Retinal pigment epithelial cell (primary cell): Measurements from ENCODE around the gene MPRIP.

ENCODE experiments used
- DNase-seq: peaks from one replicate; pipeline ENCODE4 v3.0.0-alpha.2; 2010; ENCODE audit warnings: low read depth
- H3K4me3 ChIP-seq: 2 replicates; pipeline ENCODE4 v1.5.1; 2011; ENCODE audit warnings: mild to moderate bottlenecking, low read length, control low read depth, moderate library complexity
- CTCF ChIP-seq: conservative IDR thresholded peaks from 2 replicates; pipeline ENCODE4 v1.5.1; 2011; ENCODE audit warnings: low read depth, low read length, control low read depth, inconsistent platforms

The MPRIP gene

DNA sequence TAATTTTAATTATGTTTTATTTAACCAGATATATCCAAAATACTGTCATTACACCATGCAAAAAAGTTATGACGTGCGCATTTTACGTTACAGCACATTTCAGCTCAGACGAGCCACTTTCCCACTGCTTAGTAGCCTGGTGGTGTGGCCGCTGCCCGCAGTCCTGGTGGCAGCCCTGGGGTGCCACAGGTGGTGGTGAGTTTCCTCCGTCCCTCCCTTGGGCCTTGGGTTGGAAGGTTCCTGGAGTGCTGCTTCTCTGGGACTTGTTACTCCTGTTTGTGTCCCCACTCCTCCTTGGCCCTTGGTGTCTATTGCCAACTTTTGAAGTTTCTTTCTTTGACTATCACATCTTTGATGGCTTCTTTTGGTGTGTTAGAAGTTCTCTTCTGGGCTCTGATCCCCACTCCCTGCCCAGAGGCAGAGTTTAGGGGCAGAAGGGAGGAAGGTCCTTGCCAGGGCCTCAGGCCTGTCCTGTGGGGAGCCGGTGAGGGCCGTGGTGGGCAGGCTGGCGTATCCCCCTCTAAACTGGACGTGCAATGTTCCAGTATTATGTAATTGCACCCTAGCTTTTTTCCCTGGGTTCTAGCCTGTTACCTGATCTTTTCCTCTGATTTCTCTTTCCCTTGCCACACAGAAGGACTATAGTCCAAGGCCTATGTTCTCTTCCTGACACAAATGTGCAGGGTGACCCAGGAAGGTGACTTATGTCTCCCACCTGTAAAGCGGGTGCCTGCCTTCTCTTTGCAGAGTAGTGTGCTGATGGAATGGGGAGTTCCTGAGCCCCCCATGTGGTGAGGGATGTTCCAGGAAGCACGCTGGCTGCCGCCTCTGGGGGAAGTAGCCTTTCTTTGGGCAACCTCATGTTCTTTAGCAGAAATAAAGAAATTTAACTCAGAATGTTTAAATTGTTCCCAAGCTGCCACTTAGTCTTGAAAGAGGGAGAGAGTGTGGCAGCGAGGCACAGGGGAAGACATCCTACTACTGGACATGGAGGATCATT lies 8.4 kb downstream of the MPRIP start:
- H3K4me3 ChIP-seq = no peak overlapping the region
- no peak for TF ChIP-seq CTCF
- DNase-seq = no peak

- no peak for DNase-seq
- TF ChIP-seq CTCF = no peak
- H3K4me3 ChIP-seq = no peak overlapping the region
These were observed 9.1 kb downstream of the MPRIP start for GRCh38 chr17:17051380-17051779.

DNA sequence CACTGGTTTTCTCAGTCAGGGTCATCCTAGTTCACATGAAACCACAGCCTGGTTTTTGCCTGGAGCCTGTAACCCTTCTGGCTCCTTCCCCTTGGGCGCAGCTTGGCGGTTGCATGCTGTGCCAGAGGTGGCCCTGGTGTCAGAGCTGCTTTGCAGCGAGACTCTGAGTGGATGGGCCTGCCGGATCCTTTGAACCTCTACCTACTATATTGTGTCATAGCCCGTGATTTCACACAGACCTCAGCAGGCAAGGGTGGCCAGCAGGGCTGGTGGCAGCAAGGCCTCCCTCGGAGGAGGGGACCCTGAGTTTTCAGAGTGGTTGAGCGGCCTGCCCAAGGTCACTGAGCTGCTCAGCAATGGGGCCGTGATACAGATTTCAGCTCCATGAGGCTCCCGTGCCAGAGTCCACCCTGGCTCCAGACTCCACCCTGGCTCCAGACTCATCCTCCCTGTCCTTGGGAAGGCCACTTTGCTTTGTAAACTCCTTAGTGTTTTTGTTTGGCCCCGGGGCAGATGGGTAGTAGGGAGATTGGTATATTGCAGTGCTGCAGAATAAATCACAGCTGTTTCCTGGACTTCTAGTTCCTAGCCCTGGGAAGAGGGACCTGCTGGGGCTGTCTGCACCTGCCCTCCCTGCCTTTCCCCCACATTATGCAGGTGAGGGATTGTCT lies 9.7 kb downstream of the MPRIP start:
- no peak for TF ChIP-seq CTCF
- no peak overlapping the region for H3K4me3 ChIP-seq

GRCh38 chr17:17052462-17053221 lies 10.4 kb downstream of the MPRIP start:
- no peak overlapping the region for H3K4me3 ChIP-seq
- no peak for DNase-seq
- no peak for TF ChIP-seq CTCF

More for the DNA sequence above, 9.7 kb downstream of the MPRIP start:
- no peak for DNase-seq

GRCh38 chr17:17053446-17054379 lies 11.5 kb downstream of the MPRIP start:
- H3K4me3 ChIP-seq = no peak overlapping the region
- TF ChIP-seq CTCF = no peak
- no peak for DNase-seq

GRCh38 chr17:17054636-17055035 lies 12.4 kb downstream of the MPRIP start:
- no peak for DNase-seq
- H3K4me3 ChIP-seq = no peak overlapping the region
- no peak for TF ChIP-seq CTCF
